Mammary epithelial cell (primary cell): Measurements from ENCODE around the gene SLC17A9.

Source experiments
- EZH2 ChIP-seq: IDR thresholded peaks from 2 replicates; pipeline ENCODE4 v1.6.1; 2012; ENCODE audit warnings: low read length, inconsistent platforms, borderline replicate concordance
- TF ChIP-seq, protein P1 (sequence below), 2 donors: IDR thresholded peaks in 1 of 2; conservative IDR thresholded peaks in 1 of 2; 2 replicates each; pipeline ENCODE4 v1.5.1; 2011 to 2012; ENCODE audit warnings: inconsistent platforms in 2 of 2, low read length in 2 of 2, mild to moderate bottlenecking in 2 of 2, control low read depth in 1 of 2, low read depth in 1 of 2; ENCODE audit not compliant: insufficient read depth in 1 of 2; ENCODE audit errors: extremely low read depth in 1 of 2

DNA sequence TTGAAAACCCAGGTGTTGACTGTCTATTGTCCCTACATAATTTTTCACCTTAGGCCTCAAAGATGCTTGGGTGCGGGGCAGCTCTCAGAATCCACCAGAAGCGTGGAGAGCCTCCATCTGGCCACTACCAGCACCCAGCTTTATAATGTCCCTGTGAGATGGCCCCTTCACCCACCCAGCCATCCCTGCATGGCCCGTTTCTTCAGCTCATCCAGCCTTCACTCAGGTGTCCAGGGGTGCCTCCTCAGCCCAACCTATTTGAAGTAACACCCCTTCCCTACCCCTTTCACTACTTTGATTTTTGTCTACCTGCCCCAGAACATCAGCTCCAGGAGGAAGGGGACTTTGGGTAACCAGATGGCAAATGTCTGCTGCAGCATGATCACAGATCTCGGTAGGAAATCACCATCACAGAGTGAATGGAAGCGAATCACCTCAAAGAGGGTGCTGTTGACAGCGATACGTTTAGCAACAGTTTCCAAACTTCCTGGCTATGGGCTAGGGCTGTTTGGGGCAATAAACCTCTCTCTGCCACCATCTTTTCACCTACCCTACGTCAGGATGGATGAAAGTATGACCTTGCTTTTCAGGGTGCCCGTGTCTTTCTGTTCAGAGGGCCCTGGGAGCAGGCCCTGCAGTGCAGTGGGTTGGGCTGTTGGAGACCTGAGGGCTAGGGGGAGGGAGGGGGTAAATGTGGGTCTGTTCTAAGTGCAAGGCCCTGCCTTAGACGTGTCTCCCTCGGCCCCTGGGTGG is 1.2 kb upstream of the SLC17A9 start:
- TF ChIP-seq, protein P1, sequence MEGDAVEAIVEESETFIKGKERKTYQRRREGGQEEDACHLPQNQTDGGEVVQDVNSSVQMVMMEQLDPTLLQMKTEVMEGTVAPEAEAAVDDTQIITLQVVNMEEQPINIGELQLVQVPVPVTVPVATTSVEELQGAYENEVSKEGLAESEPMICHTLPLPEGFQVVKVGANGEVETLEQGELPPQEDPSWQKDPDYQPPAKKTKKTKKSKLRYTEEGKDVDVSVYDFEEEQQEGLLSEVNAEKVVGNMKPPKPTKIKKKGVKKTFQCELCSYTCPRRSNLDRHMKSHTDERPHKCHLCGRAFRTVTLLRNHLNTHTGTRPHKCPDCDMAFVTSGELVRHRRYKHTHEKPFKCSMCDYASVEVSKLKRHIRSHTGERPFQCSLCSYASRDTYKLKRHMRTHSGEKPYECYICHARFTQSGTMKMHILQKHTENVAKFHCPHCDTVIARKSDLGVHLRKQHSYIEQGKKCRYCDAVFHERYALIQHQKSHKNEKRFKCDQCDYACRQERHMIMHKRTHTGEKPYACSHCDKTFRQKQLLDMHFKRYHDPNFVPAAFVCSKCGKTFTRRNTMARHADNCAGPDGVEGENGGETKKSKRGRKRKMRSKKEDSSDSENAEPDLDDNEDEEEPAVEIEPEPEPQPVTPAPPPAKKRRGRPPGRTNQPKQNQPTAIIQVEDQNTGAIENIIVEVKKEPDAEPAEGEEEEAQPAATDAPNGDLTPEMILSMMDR (conservative IDR thresholded peaks at IDR 0.05 in 1 of 2, IDR thresholded peaks at IDR 0.05 in 1 of 2; ENCODE audit: extremely low read depth in 1 of 2, insufficient read depth in 1 of 2, low read depth in 1 of 2, low read length in 2 of 2): no peak
- no peak for TF ChIP-seq EZH2
